Immature natural killer cell (primary cell): ENCODE results near the gene INTS4. TPM values are rescaled to one million over a fixed set of nuclear protein-coding genes. Genes with fewer than 3 reads are reported as not detected.
"Not testable (repeated sequence)": the region's sequence is repeated elsewhere in the genome, so short reads cannot be mapped to it uniquely, and the experiment has no call there.

Source experiments
- DNase-seq, 3 donors: peaks; one replicate each; pipeline ENCODE4 v3.0.0; 2022; ENCODE audit warnings: mixed read lengths in 1 of 3
- H3K27ac Mint-ChIP-seq, 6 donors: one replicate each; pipeline ENCODE4 v1.8.0; 2020; ENCODE audit warnings: mixed read lengths in 6 of 6, mild to moderate bottlenecking in 5 of 6, inconsistent platforms in 4 of 6, moderate library complexity in 3 of 6
- H3K27me3 Mint-ChIP-seq, 3 donors: one replicate each; pipeline ENCODE4 v1.8.0; 2020 to 2021; ENCODE audit warnings: low read depth in 3 of 3, mild to moderate bottlenecking in 3 of 3, mixed read lengths in 3 of 3, moderate library complexity in 3 of 3, inconsistent platforms in 1 of 3
- H3K36me3 Mint-ChIP-seq, 3 donors: one replicate each; pipeline ENCODE4 v1.8.0; 2020; ENCODE audit warnings: mixed read lengths in 3 of 3, inconsistent platforms in 2 of 3, mild to moderate bottlenecking in 2 of 3
- H3K4me1 Mint-ChIP-seq, 2 donors: one replicate each; pipeline ENCODE4 v1.8.0; 2020; ENCODE audit warnings: inconsistent platforms in 2 of 2, mild to moderate bottlenecking in 2 of 2, mixed read lengths in 2 of 2, moderate library complexity in 1 of 2
- H3K4me3 Mint-ChIP-seq, 5 donors: one replicate each; pipeline ENCODE4 v1.8.0; 2020; ENCODE audit warnings: mild to moderate bottlenecking in 5 of 5, mixed read lengths in 5 of 5, inconsistent platforms in 3 of 5, moderate library complexity in 3 of 5
- H3K9me3 Mint-ChIP-seq, 6 donors: one replicate each; pipeline ENCODE4 v1.8.0; 2020; ENCODE audit warnings: mild to moderate bottlenecking in 6 of 6, mixed read lengths in 6 of 6, inconsistent platforms in 4 of 6, moderate library complexity in 3 of 6
- polyA plus RNA-seq, 3 donors: library from polyadenylated mRNA; unstranded; fragments of 300-500 nt; fragmentation: Illumina TruSeq; gene quantifications; one replicate each; pipeline ENCODE4 v1.2.3, GENCODE V29; 2021

INTS4 gene
- polyA plus RNA-seq, 3 donors from 2014 or later = 27.1 to 57.8 (median 42.4) TPM

DNA sequence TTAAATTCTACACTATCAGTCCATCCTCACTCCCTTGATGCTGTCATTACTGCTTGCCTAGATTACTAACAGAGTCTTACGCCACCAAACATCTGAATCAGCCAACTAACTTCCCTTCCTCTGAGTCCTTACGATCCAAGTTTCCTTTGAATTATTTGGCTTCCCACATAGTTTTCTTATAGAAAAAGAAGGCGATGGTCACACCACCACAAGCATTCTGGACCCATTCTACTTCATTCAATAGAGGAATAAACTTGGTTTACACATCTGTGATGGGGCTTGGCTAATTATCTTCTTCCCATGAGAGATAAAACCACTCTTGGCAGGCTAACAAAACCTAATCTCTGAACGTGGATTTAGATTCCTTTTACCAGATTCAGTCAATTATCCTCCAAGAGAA, 35.0 kb downstream of the INTS4 start:
- Mint-ChIP-seq H3K4me3 (no peak overlapping the region), H3K27me3 (no peaks in the 10 kb centered on the region), H3K36me3 (peaks cover 6 to 30% (median 13%) of the 10 kb centered on the region in 3 donors), H3K4me1 (no peaks in the 10 kb centered on the region), H3K27ac (no peak overlapping the region), H3K9me3 (no peaks in the 10 kb centered on the region)
- DNase-seq = no peak

DNA sequence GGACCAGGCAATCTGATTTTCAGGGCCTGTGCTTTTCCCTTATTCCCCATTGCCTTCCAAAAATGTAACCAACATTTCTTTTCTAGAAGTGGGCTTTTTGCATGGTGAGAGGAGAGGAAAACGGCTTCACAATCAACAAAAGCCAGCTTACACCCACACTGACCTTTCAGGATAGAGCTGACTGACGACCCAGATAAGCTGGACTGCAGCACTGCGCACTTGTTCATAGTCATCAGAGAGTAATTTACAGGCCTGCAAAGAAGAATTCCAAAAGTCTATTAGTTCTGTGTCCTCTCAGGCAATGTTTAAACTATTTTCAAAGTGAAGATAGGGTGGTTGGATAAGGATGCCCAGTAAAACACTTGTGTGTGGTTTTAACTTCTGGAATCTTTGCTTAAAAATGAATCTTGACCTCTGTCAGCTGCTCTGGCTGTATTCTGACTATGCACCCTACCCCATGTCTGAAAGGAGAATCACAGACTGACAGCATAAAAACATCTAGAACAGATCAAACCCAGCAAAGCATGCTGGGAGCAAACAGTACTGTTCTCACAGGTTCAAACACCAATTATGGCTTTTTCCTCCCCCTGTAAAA, 35.8 kb downstream of the INTS4 start:
- H3K4me3 Mint-ChIP-seq, DNase-seq, H3K4me1 Mint-ChIP-seq, H3K9me3 Mint-ChIP-seq, H3K27ac Mint-ChIP-seq, H3K27me3 Mint-ChIP-seq: not testable (repeated sequence)
- H3K36me3 Mint-ChIP-seq = peaks cover 6 to 32% (median 16%) of the 10 kb centered on the region in 3 donors

DNA sequence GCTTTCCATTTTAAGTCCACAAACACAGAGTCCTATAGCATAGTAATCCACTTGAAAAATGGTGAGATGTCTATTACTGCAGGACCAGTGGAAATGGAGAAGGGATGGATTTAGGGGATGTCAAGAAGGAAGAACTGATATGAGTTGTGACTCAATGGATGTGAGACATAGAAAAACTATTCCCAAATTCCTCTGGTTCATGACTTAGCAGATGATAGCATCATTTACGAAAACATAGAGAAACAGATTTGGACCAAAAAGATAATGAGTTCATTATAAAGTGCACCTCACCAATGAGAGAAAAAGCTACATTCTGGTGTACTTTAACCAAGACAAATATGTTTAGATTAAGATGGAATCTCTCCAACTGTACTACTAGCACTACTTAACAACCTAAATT, 51.2 kb downstream of the INTS4 start:
- Mint-ChIP-seq H3K36me3 (peaks cover 10 to 23% (median 15%) of the 10 kb centered on the region in 3 donors), H3K4me3 (peak overlapping the region in 1 of 5 donors; percentile 25), H3K27ac (peak overlapping the region in 1 of 6 donors; percentile 3)
- not testable (repeated sequence) for H3K4me1 Mint-ChIP-seq, H3K27me3 Mint-ChIP-seq, H3K9me3 Mint-ChIP-seq, DNase-seq

DNA sequence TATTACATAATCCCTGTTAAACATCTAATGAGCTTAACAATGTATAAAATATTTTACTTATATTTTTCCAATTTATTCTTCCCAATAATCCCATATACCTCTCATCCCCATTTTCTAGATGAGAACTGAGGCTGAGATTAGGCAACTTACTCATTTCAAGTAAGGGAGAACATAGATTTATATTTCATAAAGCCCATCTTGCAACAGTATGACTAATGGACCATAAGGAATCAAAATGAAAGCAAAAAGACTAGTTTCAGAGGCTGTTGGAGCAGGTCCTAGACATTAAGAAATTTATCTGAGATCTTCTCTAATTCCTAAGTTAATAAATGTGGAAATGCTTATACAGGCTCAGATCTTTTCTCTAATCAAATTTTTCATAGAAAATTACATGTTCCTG, 52.0 kb downstream of the INTS4 start:
- H3K36me3 Mint-ChIP-seq = peaks cover 5 to 15% (median 9%) of the 10 kb centered on the region in 3 donors
- not testable (repeated sequence) for H3K27ac Mint-ChIP-seq, H3K4me1 Mint-ChIP-seq, H3K4me3 Mint-ChIP-seq, H3K9me3 Mint-ChIP-seq, DNase-seq, H3K27me3 Mint-ChIP-seq

DNA sequence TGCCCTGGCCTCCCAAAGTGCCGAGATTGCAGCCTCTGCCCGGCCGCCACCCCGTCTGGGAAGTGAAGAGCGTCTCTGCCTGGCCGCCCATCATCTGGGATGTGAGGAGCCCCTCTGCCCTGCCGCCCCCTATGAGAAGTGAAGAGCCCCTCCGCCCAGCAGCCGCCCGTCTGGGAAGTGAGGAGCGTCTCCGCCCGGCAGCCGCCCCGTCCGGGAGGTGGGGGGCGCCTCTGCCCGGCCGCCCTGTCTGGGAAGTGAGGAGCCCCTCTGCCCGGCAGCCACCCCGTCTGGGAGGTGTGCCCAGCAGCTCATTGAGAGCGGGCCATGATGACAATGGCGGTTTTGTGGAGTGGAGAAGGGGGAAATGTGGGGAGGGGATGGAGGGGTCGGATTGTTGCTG, 60.9 kb downstream of the INTS4 start:
- not testable (repeated sequence) for H3K4me3 Mint-ChIP-seq, DNase-seq, H3K27me3 Mint-ChIP-seq, H3K4me1 Mint-ChIP-seq, H3K9me3 Mint-ChIP-seq, H3K27ac Mint-ChIP-seq
- H3K36me3 Mint-ChIP-seq = peaks cover 11 to 38% (median 34%) of the 10 kb centered on the region in 3 donors

DNA sequence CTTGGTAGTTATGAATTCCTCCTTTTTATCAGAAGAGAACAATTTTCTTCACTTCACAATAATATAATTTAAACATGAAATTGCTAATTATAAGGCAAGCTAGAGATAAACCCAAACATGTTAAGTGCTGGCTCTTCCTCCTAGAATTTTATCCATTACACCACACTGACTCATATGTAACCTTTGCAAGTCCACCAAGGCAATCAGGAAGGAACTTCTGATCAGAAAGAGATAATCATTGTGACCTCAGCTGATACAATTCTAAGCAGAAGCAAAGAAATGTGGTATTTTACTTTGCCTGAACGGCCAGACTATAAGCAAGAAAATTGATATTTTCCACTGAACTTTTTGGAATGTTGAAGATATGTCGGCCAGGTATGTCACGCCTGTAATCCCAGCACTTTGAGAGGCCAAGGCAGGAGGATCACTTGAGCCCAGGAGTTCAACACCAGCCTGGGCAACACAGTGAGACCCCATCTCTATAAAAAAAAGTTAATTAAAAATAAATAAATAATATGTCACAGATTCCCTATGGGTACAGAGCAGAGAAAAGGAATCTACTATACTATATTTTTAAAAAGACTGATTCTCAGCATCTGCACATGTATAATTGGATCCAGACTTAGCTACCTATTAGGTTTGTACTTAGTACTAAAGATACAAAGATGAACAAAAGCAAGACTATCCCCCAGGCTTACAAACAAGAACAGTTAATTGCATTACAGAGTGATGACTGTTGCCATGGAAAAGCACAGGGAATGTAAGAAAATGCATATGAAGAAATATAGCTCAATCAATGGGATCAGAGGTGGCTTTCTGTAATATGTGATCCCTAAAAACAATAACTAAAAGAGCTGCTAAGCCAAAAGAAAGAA, 63.9 kb downstream of the INTS4 start:
- not testable (repeated sequence) for DNase-seq, H3K27ac Mint-ChIP-seq, H3K4me1 Mint-ChIP-seq, H3K27me3 Mint-ChIP-seq, H3K9me3 Mint-ChIP-seq, H3K4me3 Mint-ChIP-seq
- peaks cover 27 to 51% (median 29%) of the 10 kb centered on the region in 3 donors for H3K36me3 Mint-ChIP-seq

DNA sequence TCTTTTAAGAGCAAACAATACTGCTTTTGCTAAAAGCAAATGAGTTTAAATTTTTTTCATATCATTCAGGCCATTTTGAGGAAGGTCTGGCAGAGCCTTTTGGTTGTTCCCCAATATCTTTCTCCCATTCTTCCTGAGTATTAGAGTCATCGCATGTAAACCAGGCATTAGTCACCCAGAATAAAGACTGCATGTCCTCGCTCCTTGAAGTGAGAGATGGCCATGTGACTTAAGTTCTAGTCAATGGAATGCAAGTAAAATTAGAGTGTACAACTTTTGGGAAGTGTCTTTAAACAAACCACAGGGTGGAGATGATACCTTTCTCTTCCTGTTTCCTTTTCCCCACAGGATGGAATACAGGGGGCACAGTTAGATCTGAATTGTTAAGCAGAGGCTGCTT, 76.8 kb downstream of the INTS4 start:
- H3K36me3 Mint-ChIP-seq = peaks cover 3 to 23% (median 10%) of the 10 kb centered on the region in 3 donors
- not testable (repeated sequence) for H3K27me3 Mint-ChIP-seq, H3K9me3 Mint-ChIP-seq, H3K4me1 Mint-ChIP-seq, H3K27ac Mint-ChIP-seq, H3K4me3 Mint-ChIP-seq, DNase-seq

DNA sequence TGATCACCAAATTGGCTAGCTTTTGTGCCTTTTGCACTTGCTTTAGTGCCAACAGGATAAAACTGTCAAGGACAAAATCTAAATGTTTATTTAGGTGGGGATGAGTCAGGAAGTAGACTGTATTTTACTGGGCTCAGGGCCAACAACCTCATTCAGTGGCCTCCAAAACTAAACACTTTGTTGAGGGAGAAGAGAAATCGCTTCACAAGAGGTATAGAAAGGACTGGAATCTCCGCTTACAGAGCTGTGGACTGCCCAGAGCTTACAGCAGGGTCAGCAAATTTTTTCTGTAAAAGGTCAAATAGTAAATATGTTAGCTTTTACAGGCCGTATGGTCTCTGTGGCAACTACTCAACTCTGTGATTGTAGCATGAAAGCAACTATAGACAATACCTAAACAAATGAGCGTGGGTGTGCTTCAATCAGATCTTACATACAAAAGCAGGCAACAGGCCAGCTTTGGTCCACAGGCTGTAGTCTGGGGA, 80.1 kb downstream of the INTS4 start:
- not testable (repeated sequence) for H3K27me3 Mint-ChIP-seq, H3K4me1 Mint-ChIP-seq, H3K9me3 Mint-ChIP-seq, DNase-seq, H3K4me3 Mint-ChIP-seq, H3K27ac Mint-ChIP-seq
- peaks cover 3 to 36% (median 10%) of the 10 kb centered on the region in 3 donors for H3K36me3 Mint-ChIP-seq

DNA sequence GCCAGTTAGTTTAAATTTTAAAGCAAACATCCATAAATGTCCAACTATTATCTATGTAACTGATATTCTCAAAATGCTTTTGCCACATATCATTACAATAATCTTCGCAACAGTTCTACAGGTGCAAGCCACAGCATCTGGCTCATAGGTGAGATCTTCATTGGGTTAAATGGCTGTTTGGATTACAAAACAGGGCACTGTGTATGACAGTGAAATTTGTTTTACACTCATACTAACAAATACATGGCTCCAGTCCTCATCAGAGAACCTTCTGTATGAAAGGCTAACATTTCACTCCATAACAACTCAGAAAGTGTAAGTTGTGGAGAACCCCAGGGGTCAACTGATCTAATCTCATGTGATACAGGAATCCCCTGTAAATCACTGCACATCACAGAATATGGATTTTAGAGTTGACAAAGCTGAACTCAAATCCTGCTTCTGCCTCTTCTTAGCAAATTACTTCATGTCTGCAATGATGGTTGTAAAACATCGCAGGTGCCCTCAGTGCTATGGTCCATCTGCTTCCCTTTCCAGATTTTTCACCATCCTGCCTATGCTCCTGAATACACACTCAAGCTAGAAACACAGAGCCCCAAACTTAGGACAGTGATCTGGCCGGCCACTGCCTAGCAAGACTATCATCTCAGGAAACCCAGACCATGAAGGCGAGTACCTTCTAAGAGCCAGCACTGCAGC, 80.7 kb downstream of the INTS4 start:
- DNase-seq, H3K27me3 Mint-ChIP-seq, H3K4me3 Mint-ChIP-seq, H3K27ac Mint-ChIP-seq, H3K4me1 Mint-ChIP-seq, H3K9me3 Mint-ChIP-seq: not testable (repeated sequence)
- peaks cover 3 to 42% (median 10%) of the 10 kb centered on the region in 3 donors for H3K36me3 Mint-ChIP-seq

DNA sequence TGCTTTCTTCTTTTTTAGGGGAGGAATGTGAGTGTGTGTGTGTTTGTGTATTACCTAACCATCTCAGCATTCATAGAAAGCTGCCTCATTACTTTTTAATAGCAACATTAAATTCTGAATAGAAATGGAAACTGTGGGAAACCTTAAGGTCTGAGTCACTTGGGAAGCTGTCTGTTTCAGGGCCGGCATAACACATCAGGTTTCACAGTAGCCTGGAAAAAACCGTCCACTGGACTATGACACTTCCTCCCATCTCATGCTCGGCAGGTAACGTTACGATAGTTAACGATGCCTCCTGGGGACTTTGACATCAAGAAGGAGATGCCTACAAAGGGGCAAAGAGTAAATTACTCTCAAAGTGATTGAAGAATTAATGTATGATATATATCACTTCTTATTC, 83.6 kb downstream of the INTS4 start:
- H3K27ac Mint-ChIP-seq, H3K4me3 Mint-ChIP-seq, H3K9me3 Mint-ChIP-seq, H3K27me3 Mint-ChIP-seq, DNase-seq, H3K4me1 Mint-ChIP-seq: not testable (repeated sequence)
- peaks cover 7 to 40% (median 12%) of the 10 kb centered on the region in 3 donors for H3K36me3 Mint-ChIP-seq

DNA sequence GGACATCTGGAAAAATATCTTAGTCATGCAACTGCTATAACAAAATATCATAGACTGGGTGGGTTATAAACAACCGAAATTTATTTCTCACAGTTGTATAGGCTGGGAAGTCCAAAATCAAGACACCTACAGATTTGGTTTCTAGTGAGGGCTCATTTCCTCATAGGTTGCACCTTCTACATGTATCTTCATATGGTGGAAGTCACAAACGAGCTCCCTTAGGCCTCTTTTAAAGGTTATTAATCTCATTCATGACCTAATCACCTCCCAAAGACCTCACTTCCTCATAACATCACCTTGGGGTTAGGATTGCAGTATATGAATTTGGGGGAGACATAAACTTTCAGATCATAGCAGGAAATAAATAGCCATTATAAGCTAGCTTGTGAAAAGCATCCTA, 85.2 kb downstream of the INTS4 start:
- Mint-ChIP-seq H3K9me3 (no peaks in the 10 kb centered on the region), H3K4me1 (no peaks in the 10 kb centered on the region), H3K27ac (no peak overlapping the region), H3K36me3 (peaks cover 11 to 40% (median 17%) of the 10 kb centered on the region in 3 donors), H3K27me3 (peaks cover 0 to 2% (median 0%) of the 10 kb centered on the region in 3 donors), H3K4me3 (no peak overlapping the region)
- no peak for DNase-seq

DNA sequence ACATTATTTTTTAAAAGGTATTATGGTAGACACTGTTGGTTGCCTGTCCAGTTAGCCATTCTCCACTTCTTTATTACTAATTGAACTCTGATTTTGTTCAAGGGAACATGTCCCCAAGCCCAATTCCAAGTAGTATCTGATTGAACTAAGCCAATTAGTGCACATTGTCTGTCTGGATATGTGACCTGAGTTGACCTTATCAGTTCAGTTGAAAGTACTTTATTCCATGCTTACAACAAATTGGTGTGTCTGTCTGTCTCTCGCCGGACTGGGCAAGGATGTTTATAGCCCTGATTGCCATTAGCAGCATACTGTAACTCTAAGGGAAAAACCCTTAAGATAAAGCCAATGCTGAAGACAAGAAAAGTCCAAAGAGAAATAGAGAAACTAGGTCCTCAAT, 85.6 kb downstream of the INTS4 start:
- Mint-ChIP-seq H3K27me3 (peaks cover 0 to 2% (median 0%) of the 10 kb centered on the region in 3 donors), H3K27ac (no peak overlapping the region), H3K4me3 (no peak overlapping the region), H3K4me1 (no peaks in the 10 kb centered on the region), H3K36me3 (peaks cover 11 to 40% (median 20%) of the 10 kb centered on the region in 3 donors), H3K9me3 (no peaks in the 10 kb centered on the region)
- no peak for DNase-seq

DNA sequence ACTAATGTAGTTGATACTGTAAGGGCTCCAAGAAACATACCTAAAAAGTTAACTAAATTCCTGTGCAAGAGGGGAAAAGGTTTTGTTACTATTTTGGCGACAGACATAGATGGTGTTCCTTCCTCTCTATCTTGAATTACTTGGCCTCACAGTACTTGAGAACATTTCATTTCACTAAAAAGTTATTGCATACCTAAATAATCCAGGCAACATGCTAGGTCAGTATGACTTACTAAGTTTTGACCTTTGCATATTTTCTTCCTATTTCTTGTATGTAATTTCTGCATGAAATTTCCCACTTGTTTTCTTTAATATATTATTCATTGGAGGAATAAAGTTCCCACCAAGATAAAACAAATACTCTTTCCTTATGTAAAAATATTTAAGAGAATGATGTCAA, 99.5 kb downstream of the INTS4 start:
- H3K9me3 Mint-ChIP-seq, H3K4me1 Mint-ChIP-seq, DNase-seq, H3K4me3 Mint-ChIP-seq, H3K27ac Mint-ChIP-seq, H3K27me3 Mint-ChIP-seq: not testable (repeated sequence)
- H3K36me3 Mint-ChIP-seq = peaks cover 17 to 32% (median 24%) of the 10 kb centered on the region in 3 donors

DNA sequence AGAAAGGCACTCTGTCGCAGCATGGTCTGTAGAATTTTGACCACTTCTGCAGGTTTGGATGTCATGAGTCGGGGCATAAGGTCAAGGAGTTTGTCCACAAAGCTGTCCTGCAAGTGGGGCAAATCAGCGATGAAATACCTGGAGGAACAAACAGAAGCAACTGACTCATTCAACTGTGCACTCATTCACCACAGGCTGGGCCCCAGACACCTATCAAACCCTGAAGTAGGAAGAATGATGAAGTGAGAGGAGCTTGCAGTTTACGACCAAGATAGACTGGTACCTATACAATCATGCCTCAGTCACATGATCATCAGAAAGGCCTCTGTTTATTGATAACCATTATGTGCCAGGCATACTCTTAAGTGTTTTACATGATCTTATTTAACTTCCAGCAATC, 102.8 kb downstream of the INTS4 start:
- not testable (repeated sequence) for DNase-seq, H3K27ac Mint-ChIP-seq, H3K27me3 Mint-ChIP-seq, H3K4me3 Mint-ChIP-seq, H3K9me3 Mint-ChIP-seq, H3K4me1 Mint-ChIP-seq
- H3K36me3 Mint-ChIP-seq = peaks cover 23 to 51% (median 27%) of the 10 kb centered on the region in 3 donors
